ENCODE results near the gene TSEN54. TPM values are rescaled to one million over a fixed set of nuclear protein-coding genes. Genes with fewer than 3 reads are reported as not detected.

The TSEN54 gene
- total RNA-seq, 1 experiment from 2014 or later, result 78.7 TPM

DNA sequence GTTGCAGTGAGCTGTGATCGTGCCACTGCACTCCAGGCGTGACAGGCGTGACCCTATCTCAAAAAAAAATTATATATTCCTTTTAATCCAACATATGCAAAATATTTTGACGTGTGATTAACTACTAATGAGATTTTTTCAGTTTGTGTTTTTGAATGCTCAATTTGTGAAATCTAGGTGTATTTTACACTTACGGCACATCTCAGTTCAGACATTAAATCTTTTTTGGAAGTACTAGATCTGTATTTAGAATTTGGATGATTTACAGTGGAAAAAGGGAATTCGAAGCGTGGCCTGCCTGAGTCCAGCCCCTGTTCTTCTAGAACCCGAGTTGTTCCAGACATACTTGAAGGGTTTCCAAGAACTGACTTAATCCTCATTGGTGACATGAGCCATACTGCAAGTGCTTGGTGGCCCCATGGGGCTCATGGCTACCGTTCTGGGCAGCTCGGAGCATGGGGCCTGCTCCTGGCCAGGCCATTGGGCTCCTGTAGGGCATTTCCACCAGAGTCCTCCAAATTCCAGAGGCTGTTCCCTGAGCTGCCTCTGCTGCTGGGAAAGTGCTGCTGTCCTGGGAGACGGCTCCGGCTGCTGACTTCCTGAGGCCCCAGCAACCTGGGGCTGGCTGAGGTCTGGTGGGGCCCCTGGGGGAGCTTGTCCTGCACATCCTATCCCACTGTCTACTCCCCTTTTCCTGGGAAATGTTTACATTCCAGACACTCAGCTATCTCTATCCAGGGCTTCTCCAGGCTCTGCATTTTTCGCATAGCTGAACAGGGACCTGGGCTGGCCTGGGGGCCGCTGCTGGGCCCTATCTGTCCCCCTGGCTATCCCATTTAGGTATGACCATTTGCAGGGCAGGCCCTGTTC is 36.3 kb downstream of the TSEN54 start:
- ATAC-seq (peak; percentile 8; the same call in 1 of the 2 replicates), DNase-seq (ENCODE audit: low read depth, low spot score) (no peak)
- Histone ChIP-seq H3K27me3 (ENCODE audit: control insufficient read depth, insufficient read depth, low read length) (no peaks in the 10 kb centered on the region), H3K36me3 (ENCODE audit: control insufficient read depth, insufficient read depth, low read length) (no peaks in the 10 kb centered on the region), H3K27ac (ENCODE audit: low read length) (peak overlapping the region; percentile 72), H3K4me1 (ENCODE audit: control insufficient read depth, insufficient read depth, low read length) (peaks cover 45% of the 10 kb centered on the region), H3K4me3 (ENCODE audit: low read depth in 2 of 2, low read length in 2 of 2) (no peak overlapping the region), H3K9me3 (ENCODE audit: control insufficient read depth, insufficient read depth, low read depth, low read length) (no peaks in the 10 kb centered on the region)
- intact Hi-C loops (cut with micrococcal nuclease; ENCODE audit: unreplicated experiment), result no loop called here
- TF ChIP-seq TCF7L2 (IDR thresholded peaks at IDR 0.05; ENCODE audit: low read depth, low read length), result no peak
- no peak for TF ChIP-seq REST (IDR thresholded peaks at IDR 0.05; ENCODE audit: insufficient read depth in 1 of 2, low read depth in 2 of 2, low read length in 1 of 2)
- no peak for TF ChIP-seq SIN3A (IDR thresholded peaks at IDR 0.05; ENCODE audit: borderline replicate concordance, insufficient read depth, low read depth, low read length)
- no peak for TF ChIP-seq POLR2AphosphoS5 (IDR thresholded peaks at IDR 0.05; ENCODE audit: low read depth, low read length)
- TF ChIP-seq, protein P1, sequence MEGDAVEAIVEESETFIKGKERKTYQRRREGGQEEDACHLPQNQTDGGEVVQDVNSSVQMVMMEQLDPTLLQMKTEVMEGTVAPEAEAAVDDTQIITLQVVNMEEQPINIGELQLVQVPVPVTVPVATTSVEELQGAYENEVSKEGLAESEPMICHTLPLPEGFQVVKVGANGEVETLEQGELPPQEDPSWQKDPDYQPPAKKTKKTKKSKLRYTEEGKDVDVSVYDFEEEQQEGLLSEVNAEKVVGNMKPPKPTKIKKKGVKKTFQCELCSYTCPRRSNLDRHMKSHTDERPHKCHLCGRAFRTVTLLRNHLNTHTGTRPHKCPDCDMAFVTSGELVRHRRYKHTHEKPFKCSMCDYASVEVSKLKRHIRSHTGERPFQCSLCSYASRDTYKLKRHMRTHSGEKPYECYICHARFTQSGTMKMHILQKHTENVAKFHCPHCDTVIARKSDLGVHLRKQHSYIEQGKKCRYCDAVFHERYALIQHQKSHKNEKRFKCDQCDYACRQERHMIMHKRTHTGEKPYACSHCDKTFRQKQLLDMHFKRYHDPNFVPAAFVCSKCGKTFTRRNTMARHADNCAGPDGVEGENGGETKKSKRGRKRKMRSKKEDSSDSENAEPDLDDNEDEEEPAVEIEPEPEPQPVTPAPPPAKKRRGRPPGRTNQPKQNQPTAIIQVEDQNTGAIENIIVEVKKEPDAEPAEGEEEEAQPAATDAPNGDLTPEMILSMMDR (IDR thresholded peaks at IDR 0.05), result no peak
- CTCF ChIA-PET, result interaction anchor here (1.1 kb wide), 1 partner anchor 28 kb away, joined by 7 read pairs; the partner anchor contains the start of gene LLGL2
- in situ Hi-C loops (cut with HindIII; ENCODE audit: low pct_unique_long_range_greater_than_20kb, low sequenced_read_pairs), result no loop called here
- TSS peak; percentile 66 for BruUV-seq (replicated peaks)
- POLR2A ChIA-PET, result interaction anchor here (0.6 kb wide), 1 partner anchor 147 kb away, joined by 4 read pairs; the partner anchor contains the start of gene GRB2

GRCh38 chr17:75553295-75554110 is 37.2 kb downstream of the TSEN54 start:
- H3K9me3 ChIP-seq (ENCODE audit: control insufficient read depth, insufficient read depth, low read depth, low read length), result no peaks in the 10 kb centered on the region
- TF ChIP-seq POLR2AphosphoS5 (IDR thresholded peaks at IDR 0.05; ENCODE audit: low read depth, low read length) (no peak), REST (IDR thresholded peaks at IDR 0.05; ENCODE audit: insufficient read depth in 1 of 2, low read depth in 2 of 2, low read length in 1 of 2) (no peak), TCF7L2 (IDR thresholded peaks at IDR 0.05; ENCODE audit: low read depth, low read length) (no peak), SIN3A (IDR thresholded peaks at IDR 0.05; ENCODE audit: borderline replicate concordance, insufficient read depth, low read depth, low read length) (no peak)
- TF ChIP-seq, protein P1 (IDR thresholded peaks at IDR 0.05), result no peak
- no peak overlapping the region for H3K4me3 ChIP-seq (ENCODE audit: low read depth in 2 of 2, low read length in 2 of 2)
- no peaks in the 10 kb centered on the region for H3K36me3 ChIP-seq (ENCODE audit: control insufficient read depth, insufficient read depth, low read length)
- DNase-seq (ENCODE audit: low read depth, low spot score), result no peak
- intact Hi-C loops (cut with micrococcal nuclease; ENCODE audit: unreplicated experiment), result no loop called here
- no peak for ATAC-seq
- H3K27ac ChIP-seq (ENCODE audit: low read length), result peak overlapping the region; percentile 72
- no peaks in the 10 kb centered on the region for H3K27me3 ChIP-seq (ENCODE audit: control insufficient read depth, insufficient read depth, low read length)
- ChIA-PET CTCF (interaction anchor here (1.1 kb wide), 1 partner anchor 29 kb away, joined by 7 read pairs; the partner anchor contains the start of gene LLGL2), POLR2A (no interaction called here)
- peaks cover 53% of the 10 kb centered on the region for H3K4me1 ChIP-seq (ENCODE audit: control insufficient read depth, insufficient read depth, low read length)
- BruUV-seq (replicated peaks), result no TSS peak
- in situ Hi-C loops (cut with HindIII; ENCODE audit: low pct_unique_long_range_greater_than_20kb, low sequenced_read_pairs), result no loop called here

Data from Panc1 (cell line).